GM19240 (cell line): ENCODE results near the gene HSBP1.
A peak's percentile ranks its signal among the peaks of the same experiment; 100 is the strongest.

Experiments
- DNase-seq: peaks from one replicate; pipeline ENCODE4 v3.0.0; 2011; ENCODE audit warnings: low spot score; ENCODE audit not compliant: insufficient read length

Gene HSBP1

DNA sequence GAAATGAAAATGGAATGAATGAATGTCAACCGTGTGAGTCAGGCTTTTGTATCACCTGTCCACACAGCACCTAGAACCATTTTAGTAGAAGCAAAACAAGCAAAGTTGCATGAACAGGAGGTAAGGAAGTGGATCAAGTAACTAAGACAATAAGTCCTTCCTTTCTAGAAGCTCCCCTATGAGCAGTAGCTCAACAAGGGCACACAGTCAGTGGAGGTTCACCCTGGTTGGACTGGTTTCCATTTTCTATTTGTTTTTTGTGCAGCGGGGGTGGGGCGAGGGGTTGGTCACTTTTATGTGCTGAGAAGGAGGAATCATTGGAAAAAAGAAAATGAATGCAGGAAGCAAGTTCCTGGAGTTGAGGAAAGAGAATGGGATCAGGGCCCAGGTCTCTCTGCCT, 4.0 kb upstream of the HSBP1 start:
- DNase-seq, result no peak

DNA sequence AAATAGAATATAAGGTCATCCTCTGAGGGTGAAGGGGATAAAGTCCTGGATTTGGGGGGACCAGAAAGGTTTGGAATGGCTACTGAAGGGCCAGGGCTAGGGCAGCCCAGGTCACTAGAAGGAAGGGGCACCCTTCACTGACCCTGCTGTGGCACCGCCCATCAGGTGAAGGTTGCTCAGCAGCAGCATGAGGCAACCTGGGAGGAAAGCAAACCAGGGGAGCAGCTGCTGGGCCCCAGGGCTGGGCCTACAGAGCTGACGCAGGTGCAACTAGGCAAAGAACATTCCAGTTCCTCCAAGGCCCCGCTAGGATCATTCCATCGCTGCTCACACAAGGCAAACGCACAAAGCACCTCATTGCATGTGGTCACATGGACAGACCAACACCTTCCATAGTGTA, 3.4 kb upstream of the HSBP1 start:
- DNase-seq, result no peak

GRCh38 chr16:83806036-83806435, 1.7 kb upstream of the HSBP1 start:
- DNase-seq, result no peak

- DNase-seq, result no peak
These were observed 1.0 kb upstream of the HSBP1 start for GRCh38 chr16:83806731-83807130.

DNA sequence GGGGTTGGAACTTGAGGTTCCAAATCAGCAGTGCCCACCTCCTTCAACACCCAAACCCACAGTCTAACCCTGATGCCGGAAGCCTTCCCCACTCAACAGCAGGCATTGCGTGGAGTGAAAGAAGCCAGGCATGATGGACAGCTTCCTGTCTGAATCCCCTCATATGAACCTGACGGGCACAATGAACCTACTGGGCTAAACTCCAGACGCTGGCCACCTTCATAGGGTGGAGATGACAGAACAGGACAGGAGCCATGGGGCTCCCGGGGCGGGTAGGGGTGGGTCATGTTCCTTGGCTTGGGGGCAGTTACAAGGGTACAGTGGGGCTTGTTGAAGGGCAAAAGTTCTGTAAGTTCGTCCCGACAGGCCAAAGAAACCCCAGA, 460 bp upstream of the HSBP1 start:
- DNase-seq, result no peak

GRCh38 chr16:83808573-83809014, 816 bp downstream of the HSBP1 start:
- DNase-seq, result no peak

DNA sequence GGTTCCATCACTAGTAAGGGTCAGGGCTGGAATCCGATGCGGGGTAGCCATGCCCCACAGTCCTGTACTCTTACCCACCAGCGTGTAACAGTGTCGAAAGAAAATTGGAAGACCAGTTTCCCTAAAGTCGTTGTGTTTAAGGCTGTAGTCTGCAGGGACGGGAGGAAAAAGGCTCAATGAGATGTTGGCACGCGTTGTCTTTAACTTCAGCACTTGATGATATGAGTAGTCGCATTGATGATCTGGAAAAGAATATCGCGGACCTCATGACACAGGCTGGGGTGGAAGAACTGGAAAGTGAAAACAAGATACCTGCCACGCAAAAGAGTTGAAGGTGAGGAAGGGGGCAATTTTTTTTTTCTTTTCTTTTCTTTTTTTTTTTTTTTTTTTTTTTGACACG, 1.3 kb downstream of the HSBP1 start:
- no peak for DNase-seq

GRCh38 chr16:83810901-83811300, 3.1 kb downstream of the HSBP1 start:
- no peak for DNase-seq

- no peak for DNase-seq
These were observed 6.3 kb downstream of the HSBP1 start for GRCh38 chr16:83813823-83814658.

- DNase-seq, result no peak
These were observed 6.8 kb downstream of the HSBP1 start for GRCh38 chr16:83814659-83814985.

GRCh38 chr16:83817022-83817421, 9.2 kb downstream of the HSBP1 start:
- no peak for DNase-seq

GRCh38 chr16:83818276-83818675, 10.5 kb downstream of the HSBP1 start:
- DNase-seq, result no peak

DNA sequence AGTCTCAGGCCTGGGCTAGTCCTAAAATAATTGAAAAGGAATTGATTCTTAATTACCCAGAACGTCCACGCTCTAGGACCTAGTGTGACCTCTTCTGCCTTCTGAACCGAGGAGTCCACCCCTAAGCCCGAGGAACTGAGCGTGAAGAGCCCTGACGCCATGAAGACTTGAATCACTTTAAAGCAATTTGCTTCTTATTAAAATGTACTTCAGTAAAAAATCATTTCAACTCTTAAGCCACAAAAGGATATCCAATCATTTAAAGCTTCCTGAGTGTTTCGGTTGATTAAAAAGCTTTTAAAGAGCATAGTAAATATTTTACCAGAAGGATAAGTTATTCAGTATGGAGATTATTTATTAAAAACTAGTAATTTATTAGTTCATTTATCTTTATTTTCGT, 11.6 kb downstream of the HSBP1 start:
- no peak for DNase-seq

GRCh38 chr16:83826146-83826913, 18.6 kb downstream of the HSBP1 start:
- DNase-seq, result peak; percentile 91

- DNase-seq, result no peak
These were observed 22.5 kb downstream of the HSBP1 start for GRCh38 chr16:83830091-83830768.

DNA sequence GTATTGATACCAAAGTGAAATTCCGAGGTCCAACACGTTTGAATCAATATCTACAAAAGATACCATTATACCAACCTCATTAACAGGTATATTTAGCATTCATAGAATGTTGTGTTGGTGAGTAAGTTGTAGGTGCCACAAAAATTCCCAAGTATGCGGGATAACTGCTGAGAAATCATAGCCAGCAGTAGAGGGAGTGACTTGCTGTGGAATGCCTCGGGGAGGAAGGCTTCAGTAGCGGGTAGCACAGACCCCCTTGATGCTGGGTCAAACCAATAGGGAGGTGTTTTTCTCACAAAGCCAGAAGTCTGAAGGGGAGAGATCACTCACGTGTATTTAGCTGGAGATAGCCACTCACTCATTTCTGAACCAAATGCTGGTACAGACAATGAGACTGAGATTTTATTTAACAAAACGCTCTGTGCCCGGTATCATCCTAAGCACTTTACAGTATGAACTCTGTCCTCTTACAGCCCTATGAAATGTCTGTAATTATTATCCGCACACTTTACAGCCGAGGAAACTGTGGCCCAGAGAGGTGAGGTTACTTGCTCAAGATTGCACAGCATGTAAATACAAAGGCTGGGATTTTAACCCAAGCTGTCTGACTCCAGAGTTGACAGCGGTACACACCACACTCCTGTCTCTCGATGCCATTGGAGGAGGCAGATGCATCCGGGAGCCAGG, 23.1 kb downstream of the HSBP1 start:
- no peak for DNase-seq

DNA sequence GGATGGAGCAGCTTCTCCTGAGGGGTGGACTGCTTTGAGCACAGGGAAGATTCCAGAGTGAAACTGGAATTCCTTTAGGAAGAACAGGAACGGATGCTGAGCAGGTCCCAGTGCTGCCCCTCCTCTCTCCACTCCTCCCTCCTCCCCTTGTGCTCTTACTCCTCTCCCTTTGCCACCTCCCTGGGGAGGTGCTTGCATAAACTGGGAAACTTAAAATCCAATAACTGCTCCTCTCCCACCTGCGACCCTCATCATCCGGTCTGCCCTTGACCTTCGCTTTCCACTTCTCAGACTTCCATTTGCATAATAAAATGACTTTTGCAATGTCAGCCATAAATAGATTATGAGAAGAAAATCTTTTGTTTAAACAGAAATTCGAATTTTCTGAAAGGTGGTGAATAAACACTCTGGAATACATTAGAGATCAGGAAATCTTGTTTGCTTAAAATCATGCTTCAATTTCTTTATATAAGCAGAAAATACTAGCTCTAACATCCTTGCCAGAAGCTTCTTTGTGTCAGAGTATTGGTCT, 23.7 kb downstream of the HSBP1 start:
- no peak for DNase-seq

DNA sequence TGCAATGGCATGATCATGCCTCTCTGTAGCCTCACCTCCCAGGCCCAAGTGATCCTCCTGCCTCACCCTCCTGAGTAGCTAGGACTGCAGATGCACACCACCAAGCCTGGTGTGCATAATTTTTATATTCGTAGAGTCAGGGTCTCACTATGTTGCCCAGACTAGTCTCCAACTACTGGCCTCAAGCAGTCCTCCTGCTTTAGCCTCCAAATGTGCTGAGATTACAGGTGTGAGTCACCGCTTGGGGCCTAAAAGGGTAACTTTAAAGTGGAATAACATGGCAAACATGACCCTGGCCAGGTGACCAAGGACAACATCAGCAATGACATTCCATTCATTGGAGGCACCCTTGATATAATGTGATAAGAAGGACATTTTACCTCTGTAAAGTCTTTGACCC, 26.1 kb downstream of the HSBP1 start:
- DNase-seq, result no peak

DNA sequence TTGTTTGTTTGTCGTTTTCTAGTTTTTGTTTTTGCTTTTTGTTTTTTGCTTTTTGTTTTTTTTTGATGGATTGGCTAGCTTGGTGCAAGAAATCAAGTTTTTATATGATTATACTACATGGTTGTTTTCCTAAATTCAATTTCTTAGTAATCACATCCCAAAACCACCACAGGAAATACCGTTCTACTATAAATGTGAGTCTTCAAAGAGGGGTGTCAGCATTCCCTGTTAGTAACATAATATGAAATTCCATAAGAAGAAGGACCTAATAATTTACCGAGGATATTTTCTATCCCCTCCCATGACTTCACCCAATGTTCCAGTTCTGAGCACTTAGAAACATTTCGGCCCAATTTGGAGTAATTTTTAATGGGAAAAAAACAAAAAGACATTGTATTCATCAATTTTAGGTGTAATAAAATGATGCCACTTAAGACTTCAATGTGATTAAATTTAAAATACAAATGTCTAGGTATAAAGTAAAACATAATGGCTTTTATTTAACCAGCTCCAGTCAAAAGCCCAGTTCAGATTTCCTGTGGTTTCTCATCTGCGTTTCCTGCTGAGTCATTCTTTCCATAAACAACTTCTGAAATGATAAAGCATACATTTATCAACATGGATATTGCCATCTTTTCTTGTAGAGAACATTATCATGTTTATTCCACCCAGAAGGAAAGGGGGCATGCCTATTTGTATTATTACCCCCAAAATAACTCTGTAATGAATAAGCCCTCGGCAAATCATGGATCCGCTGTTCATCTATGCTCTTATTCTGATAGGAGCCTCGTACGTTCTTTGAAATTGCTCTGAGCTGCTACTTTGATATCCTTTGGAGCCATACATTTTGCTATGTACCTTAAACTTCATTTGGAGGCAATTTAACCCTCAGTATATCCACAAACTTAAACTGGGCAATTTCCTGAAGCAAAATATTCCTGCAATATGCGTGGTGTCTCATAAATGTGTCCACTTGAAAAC, 28.1 kb downstream of the HSBP1 start:
- DNase-seq, result no peak

DNA sequence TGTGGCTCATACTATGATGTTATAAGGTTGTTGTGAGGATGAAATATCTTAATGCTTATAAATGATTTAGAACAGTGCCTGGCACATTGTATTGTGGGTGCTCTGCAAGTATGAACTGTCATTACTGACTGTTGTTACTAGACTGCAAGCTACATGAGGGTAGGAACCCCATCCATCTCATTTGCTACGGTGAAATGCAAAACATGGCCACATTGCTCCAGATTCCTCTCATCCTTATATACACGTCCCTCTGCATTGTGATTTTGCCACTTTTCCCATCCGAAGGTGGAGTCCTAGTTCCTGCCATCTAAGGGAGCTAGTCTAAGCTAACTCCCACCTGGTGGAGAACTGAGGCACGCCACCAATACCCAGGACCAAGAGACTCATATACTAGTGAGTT, 29.8 kb downstream of the HSBP1 start:
- DNase-seq, result no peak
